ENCODE results near the gene LONRF2.
"Not testable (repeated sequence)": the region's sequence is repeated elsewhere in the genome, so short reads cannot be mapped to it uniquely, and the experiment has no call there.

The LONRF2 gene

DNA sequence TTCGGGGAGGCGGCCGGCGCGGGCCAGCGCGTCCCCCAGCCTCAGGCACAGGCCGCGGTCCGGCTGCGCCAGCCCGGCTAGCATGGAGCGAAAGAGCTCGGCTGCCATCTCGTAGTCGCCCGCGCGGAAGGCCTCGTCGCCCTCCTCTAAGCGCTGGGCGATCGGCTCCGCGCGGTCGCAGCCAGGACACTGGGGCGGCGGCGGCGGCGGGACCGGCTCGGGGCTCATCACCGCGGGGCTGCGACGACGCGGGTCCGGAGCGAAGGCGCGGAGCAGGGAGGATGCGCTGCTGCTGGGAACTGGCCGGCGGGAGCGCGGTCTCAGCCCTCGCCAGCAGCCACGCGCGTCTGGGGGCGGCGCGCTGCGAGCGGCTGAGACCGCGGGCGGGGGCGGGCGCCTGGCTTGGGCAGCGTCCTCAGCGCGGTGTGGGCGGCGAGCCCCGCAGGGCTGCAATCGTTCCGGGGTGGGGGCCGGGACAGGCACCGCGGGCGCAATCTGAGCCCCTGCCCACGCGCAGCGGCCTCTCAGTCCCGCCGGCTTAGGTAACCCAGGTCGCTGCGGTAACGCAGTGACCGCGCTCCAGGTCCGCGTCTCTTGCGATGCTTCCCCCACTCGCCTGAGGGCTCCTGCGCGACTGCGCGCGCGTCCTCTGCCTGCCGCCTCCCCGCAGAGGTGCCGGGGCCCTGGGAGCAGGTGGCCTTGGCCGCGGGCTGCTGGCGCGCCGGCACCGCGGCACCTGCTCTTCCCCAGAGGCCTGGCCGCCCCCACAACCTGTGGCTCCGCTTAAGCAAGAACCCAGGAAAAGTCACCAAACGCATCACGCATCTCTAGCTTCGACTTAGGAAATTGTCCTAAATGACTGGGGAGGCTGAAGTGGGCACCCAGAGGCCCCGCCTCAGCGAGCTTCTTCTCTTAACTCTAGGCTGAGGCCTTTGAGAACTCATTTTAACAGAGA, at the start of gene LONRF2:
TSS of gene LONRF2 (minus strand) at position 636 of the 955 bp plus-strand sequence. CDS start at position 228, 408 bp downstream.
- DNase-seq (ENCODE audit: low spot score) = no peak

DNA sequence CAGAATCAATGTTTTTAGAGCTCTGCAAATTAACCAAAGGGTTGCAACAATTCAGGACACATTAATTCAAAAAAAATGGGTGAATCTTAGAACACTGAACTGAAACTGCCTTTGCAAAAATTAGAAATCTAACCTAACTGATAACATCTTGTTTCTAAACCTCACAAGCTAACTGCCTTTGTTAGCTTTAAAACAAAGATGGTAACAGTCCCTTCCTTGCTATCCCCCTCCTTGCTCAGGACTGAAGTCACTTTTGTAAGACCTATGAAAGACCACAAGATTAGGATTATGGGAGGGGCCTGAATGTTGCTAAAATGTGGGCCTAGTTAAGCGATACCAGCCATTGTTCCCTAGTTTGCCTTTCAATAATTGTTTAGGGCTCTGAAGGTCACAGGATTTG, 44.9 kb upstream of the LONRF2 start:
- DNase-seq (ENCODE audit: low spot score) = no peak

DNA sequence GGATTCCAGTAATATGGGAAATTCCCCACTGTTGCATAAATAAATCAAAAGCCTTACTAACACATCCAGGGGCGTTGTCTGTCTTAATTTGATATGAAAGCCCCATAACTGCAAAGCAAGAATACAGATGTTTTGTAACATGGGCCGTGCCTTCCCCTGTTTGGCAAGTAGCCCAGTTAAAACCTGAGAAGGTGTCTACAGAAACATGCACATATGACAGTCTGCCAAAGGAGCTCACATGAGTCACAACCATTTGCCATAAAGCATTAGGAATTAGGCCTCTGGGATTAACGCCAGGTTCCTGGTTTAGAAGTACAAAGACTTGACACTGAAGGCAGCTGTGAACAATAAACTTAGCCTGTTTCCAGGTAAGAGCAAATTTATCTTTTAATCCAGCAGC, 43.1 kb upstream of the LONRF2 start:
- DNase-seq (ENCODE audit: low spot score) = no peak

DNA sequence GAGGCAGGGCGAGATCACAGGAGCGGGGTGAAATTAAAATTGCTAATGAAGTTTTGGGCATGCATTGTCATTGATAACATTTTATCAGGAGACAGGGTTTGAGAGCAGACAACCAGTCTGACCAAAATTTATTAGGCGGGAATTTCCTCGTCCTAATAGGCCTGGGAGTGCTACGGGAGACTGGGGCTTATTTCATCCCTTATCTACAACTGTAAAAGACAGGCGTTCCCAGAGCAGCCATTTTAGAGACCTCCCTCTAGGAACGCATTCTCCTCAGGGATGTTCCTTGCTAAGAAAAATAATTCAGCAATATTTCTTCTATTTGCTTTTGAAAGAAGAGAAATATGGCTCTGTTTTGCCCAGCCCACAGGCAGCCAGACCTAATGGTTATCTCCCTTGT, 40.0 kb upstream of the LONRF2 start:
- DNase-seq (ENCODE audit: low spot score) = not testable (repeated sequence)

DNA sequence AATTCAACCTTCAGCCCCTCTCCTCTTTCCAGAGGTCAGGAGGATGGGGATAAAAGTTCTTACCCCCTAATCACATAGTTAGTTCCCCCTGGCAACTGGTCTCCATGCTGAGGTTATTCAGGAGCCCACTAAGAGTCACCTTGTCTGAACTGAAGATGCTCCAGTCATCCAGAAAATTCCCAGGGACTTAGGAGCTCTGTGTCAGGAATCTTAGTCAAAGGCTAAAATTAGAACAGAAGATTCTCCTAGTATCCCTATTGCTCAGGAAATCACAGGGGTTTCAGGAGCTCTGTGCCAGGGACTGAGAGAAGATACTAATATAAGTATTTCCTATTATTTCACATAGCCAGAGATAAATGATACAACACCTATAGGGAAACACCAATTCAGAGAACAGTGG, 37.3 kb upstream of the LONRF2 start:
- DNase-seq (ENCODE audit: low spot score) = no peak

GRCh38 chr2:100358554-100358953, 36.3 kb upstream of the LONRF2 start:
- DNase-seq (ENCODE audit: low spot score) = no peak

DNA sequence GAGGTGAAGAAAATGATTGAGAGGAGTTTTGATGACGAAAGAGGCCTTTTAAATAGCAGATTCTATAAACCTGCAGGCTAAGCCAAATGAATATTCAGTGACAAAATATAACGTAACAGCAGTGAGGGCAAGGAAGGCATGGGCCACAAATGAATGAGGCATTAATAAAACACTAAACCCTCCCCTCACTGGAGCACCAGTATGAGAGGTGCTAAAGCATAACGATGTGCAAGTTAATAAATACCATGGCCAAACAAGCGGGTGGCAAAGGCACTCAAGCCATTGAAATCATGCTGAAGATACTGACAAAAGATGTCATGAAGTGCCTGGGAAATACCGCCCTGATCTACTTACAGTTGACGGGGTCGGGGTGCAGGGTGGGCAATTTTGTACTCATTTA, 30.2 kb upstream of the LONRF2 start:
- DNase-seq (ENCODE audit: low spot score) = no peak

- DNase-seq (ENCODE audit: low spot score) = no peak
Observed at GRCh38 chr2:100350661-100351185, 28.4 kb upstream of the LONRF2 start.

GRCh38 chr2:100345144-100345543, 22.8 kb upstream of the LONRF2 start:
- DNase-seq (ENCODE audit: low spot score) = not testable (repeated sequence)

- no peak for DNase-seq (ENCODE audit: low spot score)
Observed at GRCh38 chr2:100344433-100344832, 22.1 kb upstream of the LONRF2 start.

DNA sequence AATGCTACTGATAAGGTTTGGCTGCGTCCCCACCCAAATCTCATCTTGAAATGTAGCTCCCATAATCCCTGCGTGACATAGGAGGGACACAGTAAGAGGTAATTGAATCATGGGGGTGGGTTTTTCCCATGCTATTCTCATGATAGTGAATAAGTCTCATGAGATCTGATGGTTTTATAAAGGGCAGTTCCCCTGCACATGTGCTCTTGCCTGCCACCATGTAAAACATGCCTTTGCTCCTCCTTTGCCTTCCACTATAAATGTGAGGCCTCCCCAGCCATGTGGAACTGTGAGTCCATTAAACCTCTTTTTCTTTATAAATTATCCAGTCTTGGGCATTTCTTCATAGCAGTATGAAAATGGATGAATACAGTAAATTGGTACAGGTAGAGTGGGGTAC, 20.2 kb upstream of the LONRF2 start:
- not testable (repeated sequence) for DNase-seq (ENCODE audit: low spot score)

- DNase-seq (ENCODE audit: low spot score) = no peak
Observed at GRCh38 chr2:100339823-100340222, 17.5 kb upstream of the LONRF2 start.

- no peak for DNase-seq (ENCODE audit: low spot score)
Observed at GRCh38 chr2:100334929-100335328, 12.6 kb upstream of the LONRF2 start.

- no peak for DNase-seq (ENCODE audit: low spot score)
Observed at GRCh38 chr2:100327742-100328141, 5.4 kb upstream of the LONRF2 start.

DNA sequence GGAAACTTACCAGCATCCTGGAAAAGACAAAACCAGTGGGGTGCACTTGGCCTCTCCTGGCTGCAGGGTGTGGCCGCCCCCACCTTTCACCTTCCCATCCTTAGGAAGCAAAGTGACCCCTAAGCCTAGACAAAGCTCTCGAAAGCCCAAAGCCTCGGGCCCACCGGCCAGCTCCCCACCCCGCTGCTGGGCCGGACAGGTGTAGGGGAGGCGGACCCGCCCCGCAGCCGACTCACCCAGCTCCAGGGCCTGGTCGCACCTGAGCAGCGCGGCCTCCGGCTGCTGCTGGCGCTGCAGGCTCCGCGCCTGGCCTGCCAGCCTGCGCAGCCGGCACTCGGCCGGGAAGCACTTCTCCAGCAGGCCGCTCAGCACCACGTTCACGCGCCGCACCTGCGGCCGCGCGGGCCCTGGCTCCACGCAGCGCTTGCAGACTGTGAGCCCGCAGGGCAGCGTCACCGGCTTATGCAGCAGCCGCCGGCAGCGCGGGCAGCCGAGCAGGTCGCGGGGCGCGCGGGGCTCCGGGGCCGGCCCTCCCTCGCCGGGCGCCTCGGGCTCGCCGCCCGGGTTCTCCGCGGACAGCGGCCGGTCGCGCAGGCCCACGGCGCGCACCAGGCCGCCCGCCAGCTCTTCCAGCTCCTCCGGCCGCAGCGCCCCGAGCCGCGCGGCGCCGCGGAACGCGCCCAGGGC, 979 bp downstream of the LONRF2 start:
- no peak for DNase-seq (ENCODE audit: low spot score)

- DNase-seq (ENCODE audit: low spot score) = no peak
Observed at GRCh38 chr2:100320547-100321178, 1.6 kb downstream of the LONRF2 start.

- no peak for DNase-seq (ENCODE audit: low spot score)
Observed at GRCh38 chr2:100317634-100318033, 4.7 kb downstream of the LONRF2 start.

DNA sequence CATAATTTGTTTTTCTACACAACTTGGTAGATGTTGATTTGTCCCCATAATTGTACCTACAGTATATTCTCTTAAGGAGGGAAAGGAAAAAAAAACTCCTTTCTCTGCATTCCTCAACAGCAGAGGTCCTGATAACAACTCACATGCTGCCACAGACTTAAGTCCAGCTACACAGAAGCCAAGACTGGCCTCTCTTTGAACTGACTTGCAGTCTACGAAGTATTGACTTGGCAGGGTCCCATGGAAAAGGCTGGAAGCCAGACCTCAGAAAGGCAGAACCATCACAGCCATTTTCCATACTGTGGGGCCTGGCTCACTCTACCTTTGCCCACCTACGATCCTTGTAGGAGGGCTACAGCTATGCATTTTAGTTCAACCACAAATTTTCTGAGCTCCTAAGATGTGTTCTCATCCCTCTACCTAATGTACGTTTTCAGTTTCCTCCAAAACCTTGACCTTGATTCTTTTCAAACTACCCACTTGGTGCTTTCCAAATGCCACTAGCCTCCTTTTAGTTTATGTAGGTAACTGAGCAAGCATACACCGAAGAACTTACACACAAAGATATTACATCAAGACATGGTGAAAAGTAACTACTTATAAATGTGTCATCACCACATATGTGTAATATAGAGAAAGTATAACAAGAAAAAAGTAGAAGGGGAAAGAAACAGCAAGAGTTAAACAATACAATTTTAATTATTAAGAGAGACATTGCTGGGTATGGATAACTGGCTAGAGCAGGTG, 12.2 kb downstream of the LONRF2 start:
- no peak for DNase-seq (ENCODE audit: low spot score)

- DNase-seq (ENCODE audit: low spot score) = no peak
Observed at GRCh38 chr2:100309311-100309710, 13.0 kb downstream of the LONRF2 start.

GRCh38 chr2:100303744-100304143, 18.6 kb downstream of the LONRF2 start:
- DNase-seq (ENCODE audit: low spot score) = no peak

GRCh38 chr2:100302585-100302892, 19.8 kb downstream of the LONRF2 start:
- DNase-seq (ENCODE audit: low spot score) = no peak

All from NAMALWA (cell line).